ENCODE data around the gene ATP6V1E1.

The ATP6V1E1 gene

GRCh38 chr22:17665854-17666253 lies 37.3 kb upstream of the ATP6V1E1 start:
- no peak for TF ChIP-seq POLR2AphosphoS5 (IDR thresholded peaks at IDR 0.05; ENCODE audit: low read depth, low read length)
- no peak for TF ChIP-seq TAF1 (IDR thresholded peaks at IDR 0.05; ENCODE audit: borderline replicate concordance, insufficient read depth, low read length)
- no peak for TF ChIP-seq REST (IDR thresholded peaks at IDR 0.05; ENCODE audit: insufficient read depth in 1 of 2, low read depth in 2 of 2, low read length in 2 of 2)
- no peak for TF ChIP-seq SIN3A (IDR thresholded peaks at IDR 0.05; ENCODE audit: borderline replicate concordance, insufficient read depth, low read length)
- no peak for TF ChIP-seq FOXP2 (optimal IDR thresholded peaks at IDR 0.05; ENCODE audit: borderline replicate concordance, extremely low read depth, extremely low read length, insufficient read depth)

GRCh38 chr22:17665248-17665647 lies 36.7 kb upstream of the ATP6V1E1 start:
- TF ChIP-seq POLR2AphosphoS5 (IDR thresholded peaks at IDR 0.05; ENCODE audit: low read depth, low read length) (no peak), REST (IDR thresholded peaks at IDR 0.05; ENCODE audit: insufficient read depth in 1 of 2, low read depth in 2 of 2, low read length in 2 of 2) (no peak), FOXP2 (optimal IDR thresholded peaks at IDR 0.05; ENCODE audit: borderline replicate concordance, extremely low read depth, extremely low read length, insufficient read depth) (no peak), SIN3A (IDR thresholded peaks at IDR 0.05; ENCODE audit: borderline replicate concordance, insufficient read depth, low read length) (no peak), TAF1 (IDR thresholded peaks at IDR 0.05; ENCODE audit: borderline replicate concordance, insufficient read depth, low read length) (no peak)

GRCh38 chr22:17664414-17665055 lies 36.0 kb upstream of the ATP6V1E1 start:
- TF ChIP-seq REST (IDR thresholded peaks at IDR 0.05; ENCODE audit: insufficient read depth in 1 of 2, low read depth in 2 of 2, low read length in 2 of 2) (no peak), SIN3A (IDR thresholded peaks at IDR 0.05; ENCODE audit: borderline replicate concordance, insufficient read depth, low read length) (no peak), POLR2AphosphoS5 (IDR thresholded peaks at IDR 0.05; ENCODE audit: low read depth, low read length) (no peak), FOXP2 (optimal IDR thresholded peaks at IDR 0.05; ENCODE audit: borderline replicate concordance, extremely low read depth, extremely low read length, insufficient read depth) (no peak), TAF1 (IDR thresholded peaks at IDR 0.05; ENCODE audit: borderline replicate concordance, insufficient read depth, low read length) (no peak)

- TF ChIP-seq FOXP2 (optimal IDR thresholded peaks at IDR 0.05; ENCODE audit: borderline replicate concordance, extremely low read depth, extremely low read length, insufficient read depth) = no peak
- TF ChIP-seq TAF1 (IDR thresholded peaks at IDR 0.05; ENCODE audit: borderline replicate concordance, insufficient read depth, low read length) = no peak
- no peak for TF ChIP-seq SIN3A (IDR thresholded peaks at IDR 0.05; ENCODE audit: borderline replicate concordance, insufficient read depth, low read length)
- TF ChIP-seq REST (IDR thresholded peaks at IDR 0.05; ENCODE audit: insufficient read depth in 1 of 2, low read depth in 2 of 2, low read length in 2 of 2) = no peak
- no peak for TF ChIP-seq POLR2AphosphoS5 (IDR thresholded peaks at IDR 0.05; ENCODE audit: low read depth, low read length)
Observed at GRCh38 chr22:17656870-17657395, 28.4 kb upstream of the ATP6V1E1 start.
